Transverse colon (tissue), 4 donors: ENCODE results near the gene KBTBD7. TPM values are rescaled to one million over a fixed set of nuclear protein-coding genes. Genes with fewer than 3 reads are reported as not detected.

Source experiments
- DNase-seq: peaks from one replicate; pipeline ENCODE4 v3.0.0-alpha.2; 2019
- H3K27ac ChIP-seq, 4 donors: fragments of 200-600 bp; sonication (generic); 2 replicates each; pipeline ENCODE4 v1.5.1; 2016 to 2018; ENCODE audit warnings: inconsistent platforms in 4 of 4
- H3K27me3 ChIP-seq: fragments of 200-600 bp; sonication (generic); 2 replicates; pipeline ENCODE4 v1.5.1; 2017; ENCODE audit warnings: inconsistent platforms
- H3K36me3 ChIP-seq, 4 donors: fragments of 200-600 bp; sonication (generic); 2 replicates each; pipeline ENCODE4 v1.5.1; 2017 to 2019; ENCODE audit warnings: inconsistent platforms in 4 of 4
- H3K4me1 ChIP-seq, 4 donors: fragments of 200-600 bp; sonication (generic); 2 replicates each; pipeline ENCODE4 v1.5.1; 2017 to 2020; ENCODE audit warnings: inconsistent platforms in 4 of 4
- H3K4me3 ChIP-seq, 4 donors: fragments of 200-600 bp; sonication (generic); 1 replicate in 1 of 4; 2 replicates in 3 of 4; pipeline versions ENCODE4 v1.5.1 to v1.6.1; 2017 to 2019; ENCODE audit warnings: inconsistent platforms in 4 of 4
- H3K9me3 ChIP-seq, 2 donors: fragments of 200-600 bp; sonication (generic); 2 replicates each; pipeline ENCODE4 v1.5.1; 2017 to 2019; ENCODE audit warnings: inconsistent platforms in 2 of 2
- CTCF ChIP-seq, 5 experiments: fragments of 200-600 bp in 3 of 5; fragments of 450-650 bp in 2 of 5; sonication (generic) in 3 of 5; IDR thresholded peaks; 1 replicate in 2 of 5; 2 replicates in 3 of 5; pipeline ENCODE4 v1.5.1; 2016 to 2017; ENCODE audit warnings: antibody characterized with exemption in 5 of 5, inconsistent platforms in 3 of 5, mild to moderate bottlenecking in 2 of 5, moderate library complexity in 1 of 5
- EP300 ChIP-seq: sonication (generic); formaldehyde crosslinking; IDR thresholded peaks from one replicate; pipeline ENCODE4 v1.6.1; 2017; ENCODE audit warnings: antibody characterized with exemption, low read depth
- POLR2A ChIP-seq: fragments of 450-650 bp; IDR thresholded peaks from one replicate; pipeline ENCODE4 v1.6.1; 2016; ENCODE audit warnings: antibody characterized with exemption, mild to moderate bottlenecking, moderate library complexity
- POLR2AphosphoS5 ChIP-seq, 3 donors: sonication (generic); formaldehyde crosslinking; IDR thresholded peaks; one replicate each; pipeline ENCODE4 v1.6.1; 2016; ENCODE audit warnings: antibody characterized with exemption in 3 of 3
- WGBS, 2 donors: methylation state at CpG; one replicate each; pipeline ENCODE4 v1.1.5; 2018; ENCODE audit warnings: low coverage in 1 of 2; 5-methylcytosine and 5-hydroxymethylcytosine counted together
- in situ Hi-C, 4 donors: fragments of 200-750 bp; cut with MboI; loops; one replicate each; pipeline versions ENCODE4 v1.15.0 to v1.15.1; 2017; ENCODE audit warnings: low sequenced_read_pairs in 3 of 4, low pct_ligation_motif_present in 1 of 4, low pct_unique_long_range_greater_than_20kb in 1 of 4
- intact Hi-C: fragments of 100-400 bp; cut with DNase I; formaldehyde crosslinking; loops from one replicate; pipeline ENCODE4 v1.15.1; 2023; ENCODE audit warnings: low total_unique reads
- total RNA-seq, 4 donors: library from RNA; depleted of rRNA; stranded (reverse); fragments of >200 nt; gene quantifications; one replicate each; pipeline ENCODE4 v1.1.0, GENCODE V29; 2016

KBTBD7 gene
- 1 to 10 TPM in 3 of 4 donors, under 1 TPM in 1; 0.75 to 7.6 (median 4.2) TPM for total RNA-seq

GRCh38 chr13:41193919-41194824, at the start of gene KBTBD7:
Gene KBTBD7, minus strand, starts transcription at chr13:41194569. Its CDS starts 312 bp downstream, at chr13:41194257.
- H3K4me3 ChIP-seq = peak within 1 kb of the TSS; percentile 54 to 85 (median 74)
- peak within 1 kb of the TSS; percentile 86 to 92 (median 88) for H3K27ac ChIP-seq
- no peaks in the 10 kb centered on the region for H3K9me3 ChIP-seq
- intact Hi-C loops (loop anchor here (2.0 kb wide), 1 partner anchor 61 kb away; the partner anchor contains the start of gene KBTBD6), in situ Hi-C loops (loop anchor here in 2 of 4 donors (10.0 kb wide), 1 partner anchor 59 kb away; the partner anchor contains the start of gene KBTBD6 (in 2 of the 2))
- H3K36me3 ChIP-seq = peaks cover 0 to 2% (median 0%) of the 10 kb centered on the region in 4 donors
- 13% methylated on average over 64 of the region's 66 CpGs; no CpG with 5 or more reads in 1 of the 2 donors for WGBS, 2 donors
- H3K27me3 ChIP-seq = no peaks in the 10 kb centered on the region
- H3K4me1 ChIP-seq = peaks cover 7 to 22% (median 10%) of the 10 kb centered on the region in 4 donors
- TF ChIP-seq EP300 (no peak), POLR2AphosphoS5 (IDR thresholded peaks at IDR 0.05) (peak; percentile 71 to 82 (median 78)), CTCF (IDR thresholded peaks at IDR 0.05) (no peak), POLR2A (peak; percentile 65)
- DNase-seq = peak; percentile 94

GRCh38 chr13:41241626-41242025, 47.3 kb upstream of the KBTBD7 start:
- Histone ChIP-seq H3K4me3 (no peak overlapping the region), H3K36me3 (peaks cover 0 to 16% (median 0%) of the 10 kb centered on the region in 4 donors), H3K9me3 (no peaks in the 10 kb centered on the region), H3K27me3 (no peaks in the 10 kb centered on the region), H3K27ac (no peak overlapping the region), H3K4me1 (no peaks in the 10 kb centered on the region)
- DNase-seq = no peak
- in situ Hi-C loops = loop anchor here in 1 of 4 donors (25.0 kb wide), 1 partner anchor 454 kb away; the partner anchor contains the start of gene SLC25A15
- WGBS, 2 donors = 95% methylated on average over 4 of the region's 4 CpGs; no CpG with 5 or more reads in 1 of the 2 donors
- intact Hi-C loops = no loop called here
- no peak for TF ChIP-seq POLR2A
- TF ChIP-seq CTCF (IDR thresholded peaks at IDR 0.05) = no peak
- no peak for TF ChIP-seq EP300
- no peak for TF ChIP-seq POLR2AphosphoS5 (IDR thresholded peaks at IDR 0.05)

- no peak for DNase-seq
- Histone ChIP-seq H3K36me3 (peaks cover 0 to 16% (median 0%) of the 10 kb centered on the region in 4 donors), H3K27ac (no peak overlapping the region), H3K27me3 (no peaks in the 10 kb centered on the region), H3K4me3 (no peak overlapping the region), H3K4me1 (peaks cover 0 to 7% (median 0%) of the 10 kb centered on the region in 4 donors), H3K9me3 (no peaks in the 10 kb centered on the region)
- intact Hi-C loops (no loop called here), in situ Hi-C loops (loop anchor here in 1 of 4 donors (25.0 kb wide), 1 partner anchor 449 kb away; the partner anchor contains the start of gene SLC25A15)
- 93% methylated on average over 1 of the region's 1 CpG; no CpG with 5 or more reads in 1 of the 2 donors for whole genome bisulfite sequencing, 2 donors
- no peak for TF ChIP-seq POLR2AphosphoS5 (IDR thresholded peaks at IDR 0.05)
- no peak for TF ChIP-seq CTCF (IDR thresholded peaks at IDR 0.05)
- TF ChIP-seq POLR2A = no peak
- TF ChIP-seq EP300 = no peak
Measured at GRCh38 chr13:41236369-41236768, 42.0 kb upstream of the KBTBD7 start.
